Testis (tissue), 3 donors: Measurements from ENCODE around the gene SOX8. TPM values are rescaled to one million over a fixed set of nuclear protein-coding genes. Genes with fewer than 3 reads are reported as not detected.

ENCODE experiments used
- DNase-seq: peaks from one replicate; pipeline ENCODE4 v3.0.0-alpha.2; 2019
- H3K27ac ChIP-seq, 2 donors: fragments of 200-600 bp; sonication (generic); one replicate each; pipeline ENCODE4 v1.5.1; 2019
- H3K27me3 ChIP-seq: fragments of 200-600 bp; sonication (generic); one replicate; pipeline ENCODE4 v1.5.1; 2019
- H3K36me3 ChIP-seq: fragments of 200-600 bp; sonication (generic); one replicate; pipeline ENCODE4 v1.5.1; 2017; ENCODE audit warnings: low read depth; ENCODE audit errors: missing control alignments
- H3K4me1 ChIP-seq: fragments of 200-600 bp; sonication (generic); one replicate; pipeline ENCODE4 v1.5.1; 2019
- H3K4me3 ChIP-seq, 2 donors: fragments of 200-600 bp; sonication (generic); one replicate each; pipeline ENCODE4 v1.5.1; 2017 to 2019
- H3K9me3 ChIP-seq: fragments of 200-600 bp; sonication (generic); one replicate; pipeline ENCODE4 v1.5.1; 2017
- CTCF ChIP-seq, 3 experiments: fragments of 450-650 bp in 2 of 3; fragments of 200-600 bp in 1 of 3; sonication (generic) in 1 of 3; IDR thresholded peaks; one replicate each; pipeline ENCODE4 v1.5.1; 2016 to 2019; ENCODE audit warnings: antibody characterized with exemption in 3 of 3, mild to moderate bottlenecking in 2 of 3, moderate library complexity in 1 of 3
- POLR2A ChIP-seq: fragments of 450-650 bp; IDR thresholded peaks from one replicate; pipeline ENCODE4 v1.6.1; 2017; ENCODE audit warnings: antibody characterized with exemption, mild to moderate bottlenecking, moderate library complexity
- WGBS, 2 donors: methylation state at CpG; one replicate each; pipeline ENCODE4 v1.1.5; 2018; 5-methylcytosine and 5-hydroxymethylcytosine counted together
- intact Hi-C: fragments of 100-400 bp; cut with DNase I; formaldehyde crosslinking; loops from one replicate; pipeline ENCODE4 v1.15.1; 2023; ENCODE audit warnings: low total_unique reads
- polyA plus RNA-seq: library from polyadenylated mRNA; stranded (reverse); fragments of 350-450 nt; fragmentation: Illumina TruSeq; extraction: RNeasy Lipid Tissue Mini Kit (QIAGEN cat#74804); gene quantifications from one replicate; pipeline ENCODE4 v1.2.3, GENCODE V29; 2014; ENCODE audit warnings: low read depth, low replicate concordance; ENCODE audit not compliant: insufficient read depth
- total RNA-seq, 2 donors: library from RNA; depleted of rRNA; stranded (reverse); fragments of >200 nt; gene quantifications; one replicate each; pipeline ENCODE4 v1.2.3, GENCODE V29; 2016

Gene SOX8
- total and polyA plus RNA-seq, 3 donors from 2014 or later = 4.3 to 19.6 (median 11.2) TPM

- no peak for DNase-seq
- H3K4me1 ChIP-seq = peaks cover 12% of the 10 kb centered on the region
- H3K27me3 ChIP-seq = no peaks in the 10 kb centered on the region
- no peaks in the 10 kb centered on the region for H3K9me3 ChIP-seq
- peak overlapping the region; percentile 81 to 87 for H3K4me3 ChIP-seq
- H3K27ac ChIP-seq = peak overlapping the region in 1 of 2 donors; percentile 66
- intact Hi-C loops = no loop called here
- WGBS, 2 donors = 0 to 1% methylated on average over 3 to 41 of the region's 42 CpGs
- H3K36me3 ChIP-seq = no peaks in the 10 kb centered on the region
- TF ChIP-seq CTCF (IDR thresholded peaks at IDR 0.05) (no peak), POLR2A (no peak)
These were observed 11.2 kb upstream of the SOX8 start for GRCh38 chr16:970386-970765.

GRCh38 chr16:970766-971581 is 10.6 kb upstream of the SOX8 start, which contains the start of gene LMF1:
Gene LMF1, minus strand, starts transcription at chr16:970984. Its CDS starts 4 bp downstream, at chr16:970980.
- H3K27me3 ChIP-seq = no peaks in the 10 kb centered on the region
- 15 to 26% methylated on average over 9 to 31 of the region's 71 CpGs for WGBS, 2 donors
- H3K9me3 ChIP-seq = no peaks in the 10 kb centered on the region
- H3K36me3 ChIP-seq = no peaks in the 10 kb centered on the region
- intact Hi-C loops = no loop called here
- peak; percentile 95 for DNase-seq
- peaks cover 13% of the 10 kb centered on the region for H3K4me1 ChIP-seq
- peak within 1 kb of the TSS in 1 of 2 donors; percentile 66 for H3K27ac ChIP-seq
- H3K4me3 ChIP-seq = peak within 1 kb of the TSS; percentile 81 to 87
- TF ChIP-seq CTCF (IDR thresholded peaks at IDR 0.05) (no peak), POLR2A (no peak)

GRCh38 chr16:971582-971905 is 10.0 kb upstream of the SOX8 start:
- Histone ChIP-seq H3K4me3 (no peak overlapping the region), H3K9me3 (no peaks in the 10 kb centered on the region), H3K27me3 (no peaks in the 10 kb centered on the region), H3K27ac (no peak overlapping the region), H3K4me1 (peaks cover 19% of the 10 kb centered on the region), H3K36me3 (no peaks in the 10 kb centered on the region)
- no peak for DNase-seq
- intact Hi-C loops = no loop called here
- TF ChIP-seq CTCF (IDR thresholded peaks at IDR 0.05) (no peak), POLR2A (no peak)
- 89 to 96% methylated on average over 5 of the region's 5 CpGs for WGBS, 2 donors

- intact Hi-C loops = no loop called here
- Histone ChIP-seq H3K27ac (no peak overlapping the region), H3K9me3 (no peaks in the 10 kb centered on the region), H3K36me3 (no peaks in the 10 kb centered on the region), H3K27me3 (no peaks in the 10 kb centered on the region), H3K4me1 (peaks cover 23% of the 10 kb centered on the region), H3K4me3 (no peak overlapping the region)
- DNase-seq = no peak
- no peak for TF ChIP-seq POLR2A
- TF ChIP-seq CTCF (IDR thresholded peaks at IDR 0.05) = no peak
- whole genome bisulfite sequencing, 2 donors = 87 to 94% methylated on average over 7 to 8 of the region's 8 CpGs
These were observed 9.6 kb upstream of the SOX8 start for GRCh38 chr16:971981-972315.
